GM19395 (cell line): ENCODE measurements around the gene PARVB.
"Not testable (repeated sequence)": the region's sequence is repeated elsewhere in the genome, so short reads cannot be mapped to it uniquely, and the experiment has no call there.

Experiments
- ATAC-seq: cut with Tn5 transposase; IDR thresholded peaks from one replicate; pipeline ENCODE4 v1.9.1; 2021; ENCODE audit warnings: mild to moderate bottlenecking, moderate library complexity; ENCODE audit not compliant: unreplicated experiment

Gene PARVB

DNA sequence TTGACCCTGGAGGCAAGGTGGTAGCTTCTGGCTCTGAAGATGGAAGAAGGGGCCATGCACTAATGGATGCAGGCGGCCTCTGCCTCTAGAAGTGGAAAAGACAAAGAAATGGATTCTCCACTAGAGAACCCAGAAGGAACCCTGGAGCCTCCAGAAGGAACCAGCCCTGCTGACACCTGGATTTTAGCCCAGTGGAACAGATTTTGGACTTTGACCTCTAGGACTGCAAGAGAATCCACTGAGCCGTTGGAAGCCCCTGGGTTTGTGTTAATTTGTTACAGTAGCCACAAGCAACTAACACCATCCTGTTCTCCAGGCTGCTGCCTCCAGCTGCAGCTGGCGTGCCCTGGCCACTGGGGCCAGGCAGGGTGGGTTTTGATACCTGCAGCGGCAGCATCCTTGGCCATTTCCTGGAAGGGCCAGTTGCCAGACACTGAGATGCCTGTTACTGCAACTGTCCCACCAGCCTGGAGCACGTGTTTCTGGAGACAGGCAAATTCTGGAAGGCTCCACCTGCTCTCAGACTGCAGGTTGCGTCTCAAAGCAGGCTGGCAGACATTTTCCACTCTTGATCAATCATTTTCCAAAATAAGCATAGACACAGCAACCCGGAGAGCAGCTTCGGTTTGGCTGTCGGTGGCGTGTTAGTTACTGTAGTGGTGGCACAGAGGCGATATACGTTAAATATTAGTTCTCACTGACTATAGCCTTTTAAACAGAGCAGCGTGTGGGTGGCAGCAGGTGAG, 79.8 kb downstream of the PARVB start:
- no peak for ATAC-seq

DNA sequence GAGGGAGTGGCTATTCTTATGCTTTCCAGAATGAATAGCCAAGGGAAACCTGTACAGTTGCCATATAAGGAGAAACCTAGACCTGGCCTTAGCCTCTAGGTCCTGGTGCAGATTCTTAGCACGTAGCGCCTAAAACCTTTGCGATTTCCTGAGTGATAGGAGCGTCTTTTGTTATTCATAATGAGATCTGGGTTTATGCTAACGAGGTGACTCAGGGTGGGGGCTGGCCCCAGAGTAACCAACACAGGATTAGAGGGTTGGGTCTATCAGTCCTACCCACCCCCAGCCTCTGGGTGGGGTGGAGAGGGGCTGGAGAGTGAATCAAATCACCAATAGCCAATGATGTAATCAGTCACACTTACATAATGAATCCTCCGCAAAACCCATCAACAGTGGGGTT, 83.2 kb downstream of the PARVB start:
- ATAC-seq: no peak

DNA sequence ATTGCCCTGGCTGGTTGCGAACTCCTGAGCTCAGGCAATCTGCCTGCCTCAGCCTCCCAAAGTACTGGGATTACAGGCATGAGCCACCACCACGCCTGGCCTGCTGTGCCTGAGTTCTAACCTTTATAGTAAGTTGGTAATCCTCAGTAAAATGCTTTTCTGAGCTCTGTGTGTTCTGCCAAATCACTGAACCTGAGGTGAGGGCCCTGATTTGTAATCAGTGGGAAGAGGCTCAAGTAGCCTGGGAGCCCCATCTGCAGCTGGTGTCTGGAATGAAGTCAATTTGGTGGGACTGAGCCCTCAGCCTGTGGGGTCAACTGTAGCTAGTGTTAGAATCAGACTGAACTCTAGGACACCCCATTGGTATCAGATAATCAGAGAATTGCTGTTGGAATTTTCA, 84.0 kb downstream of the PARVB start:
- no peak for ATAC-seq

DNA sequence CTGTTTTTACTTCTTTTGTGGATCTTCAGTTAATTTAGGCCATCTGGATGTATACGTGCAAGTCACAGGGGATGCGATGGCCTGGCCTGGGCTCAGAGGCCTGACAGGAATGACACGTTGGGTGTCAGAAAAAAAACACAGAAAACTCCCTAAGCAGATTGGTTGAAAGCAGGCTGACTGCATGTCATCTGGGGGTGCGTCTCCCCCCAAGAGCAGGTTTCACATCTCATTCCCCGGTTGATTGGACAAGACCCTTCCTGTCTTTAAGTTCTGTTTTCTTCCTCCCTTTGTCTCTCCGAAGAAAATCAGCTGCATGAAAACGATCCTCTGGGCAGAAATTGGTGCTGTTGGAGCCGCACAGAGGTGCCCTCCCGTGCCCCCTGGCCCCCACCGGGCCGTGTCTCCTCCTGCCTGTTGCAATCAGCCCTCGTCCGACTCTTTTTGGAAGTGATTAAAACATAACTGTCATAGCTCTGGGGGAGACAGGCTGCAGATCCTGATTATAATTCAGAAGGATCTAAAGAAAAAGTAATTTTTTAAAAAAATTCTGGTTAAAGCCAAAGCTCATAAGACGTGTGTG, 84.8 kb downstream of the PARVB start:
- no peak for ATAC-seq

DNA sequence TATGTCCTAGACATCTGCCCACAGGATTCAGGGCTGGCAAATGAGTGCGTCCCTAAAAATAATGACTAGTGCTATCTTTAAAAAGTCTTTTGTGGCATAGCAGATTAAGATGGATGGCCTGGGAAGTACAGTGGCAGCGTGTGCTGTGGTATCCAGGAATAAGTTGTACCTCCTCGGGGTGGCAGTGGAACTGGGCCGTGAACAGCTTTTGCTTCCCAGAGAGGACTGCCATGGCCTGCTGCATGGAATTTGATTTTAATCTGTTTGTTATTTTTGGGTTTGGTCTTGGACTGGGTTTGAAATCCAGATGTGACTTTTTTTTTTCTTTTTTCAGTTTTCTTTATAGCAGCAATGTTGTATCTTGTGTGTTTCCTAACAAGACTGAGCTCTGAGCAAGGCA, 85.3 kb downstream of the PARVB start:
- ATAC-seq: no peak

DNA sequence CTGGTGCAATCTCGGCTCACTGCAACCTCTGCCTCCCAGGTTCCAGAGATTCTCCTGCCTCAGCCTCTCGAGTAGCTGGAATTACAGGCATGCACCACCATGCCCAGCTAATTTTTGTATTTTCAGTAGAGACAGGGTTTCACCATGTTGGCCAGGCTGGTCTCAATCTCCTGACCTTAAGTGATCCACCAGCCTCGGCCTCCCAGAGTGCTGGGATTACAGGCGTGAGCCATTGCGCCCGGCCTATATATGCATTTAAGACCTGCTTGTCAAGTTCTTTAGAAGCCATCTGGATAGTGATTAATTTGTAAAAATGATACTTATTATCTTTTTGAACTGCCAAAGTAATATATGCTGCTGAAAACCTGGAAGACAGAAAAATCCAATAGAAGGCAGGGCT, 86.6 kb downstream of the PARVB start:
- not testable (repeated sequence) for ATAC-seq

DNA sequence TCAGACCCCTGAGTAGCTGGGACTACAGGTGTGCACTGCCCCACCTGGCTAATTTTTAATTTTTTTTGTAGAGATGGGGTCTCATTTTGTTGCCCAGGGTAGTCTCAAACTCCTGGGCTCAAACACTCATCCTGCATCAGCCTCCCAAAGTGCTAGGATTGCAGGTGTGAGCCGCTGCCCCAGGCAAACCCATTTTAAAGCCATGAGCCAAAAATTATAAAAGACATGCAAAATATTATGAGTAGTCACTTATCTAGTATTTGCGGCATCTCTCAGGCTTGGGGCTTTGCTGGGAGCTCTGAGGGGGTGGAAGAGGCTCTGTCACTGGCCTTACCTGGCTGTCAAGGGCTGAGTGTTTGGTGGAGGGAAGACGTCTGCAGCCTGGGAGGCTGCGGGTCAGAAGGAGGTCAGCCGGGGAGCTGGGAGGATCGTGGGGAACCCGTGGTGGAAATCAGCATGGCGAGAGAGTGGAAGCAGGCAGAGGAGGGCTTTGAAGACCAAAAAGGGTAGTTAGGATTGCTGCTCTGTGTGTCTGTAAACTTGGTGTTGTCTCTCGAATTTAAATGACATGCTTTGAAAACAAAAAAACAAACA, 87.6 kb downstream of the PARVB start:
- no peak for ATAC-seq

DNA sequence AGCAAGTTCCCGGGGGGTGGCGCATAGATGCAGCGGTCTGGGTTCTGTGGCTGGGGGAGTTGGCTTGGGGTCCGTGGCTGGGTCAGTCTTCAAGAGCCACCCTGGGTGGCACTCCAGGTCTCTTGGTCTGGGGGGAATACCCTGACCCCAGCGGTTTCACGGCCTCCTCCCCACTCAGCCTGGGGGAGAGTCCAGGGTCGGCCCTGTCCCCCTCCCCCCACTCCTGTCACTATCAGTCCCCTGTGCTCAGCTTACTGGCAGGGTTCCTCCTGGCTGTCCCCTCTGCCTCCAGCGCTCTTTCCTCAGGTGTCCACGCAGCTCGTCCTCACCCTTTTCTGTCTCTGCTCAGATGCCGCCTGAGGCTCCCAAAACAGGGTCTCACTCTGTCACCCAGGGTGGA, 88.1 kb downstream of the PARVB start:
- no peak for ATAC-seq

DNA sequence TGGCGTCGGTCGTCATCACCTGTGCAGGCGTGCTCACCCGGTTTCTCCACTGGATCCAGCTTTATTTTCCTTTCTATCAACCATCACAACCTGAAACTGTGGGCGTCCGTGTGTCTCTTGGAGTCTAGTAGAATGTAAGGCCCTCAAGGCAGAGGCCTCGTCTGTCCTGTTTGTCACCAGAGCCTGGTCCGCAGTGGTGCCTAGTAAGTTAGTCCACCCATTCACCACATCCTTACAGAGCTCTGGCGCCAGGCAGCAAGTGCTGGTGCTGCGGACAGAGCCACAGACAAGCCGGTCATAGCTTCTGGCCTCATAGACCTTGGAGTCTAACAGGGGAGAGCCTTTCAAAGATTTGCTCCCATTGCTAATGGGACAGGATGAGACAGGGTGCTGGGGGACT, 92.2 kb downstream of the PARVB start:
- ATAC-seq: no peak

DNA sequence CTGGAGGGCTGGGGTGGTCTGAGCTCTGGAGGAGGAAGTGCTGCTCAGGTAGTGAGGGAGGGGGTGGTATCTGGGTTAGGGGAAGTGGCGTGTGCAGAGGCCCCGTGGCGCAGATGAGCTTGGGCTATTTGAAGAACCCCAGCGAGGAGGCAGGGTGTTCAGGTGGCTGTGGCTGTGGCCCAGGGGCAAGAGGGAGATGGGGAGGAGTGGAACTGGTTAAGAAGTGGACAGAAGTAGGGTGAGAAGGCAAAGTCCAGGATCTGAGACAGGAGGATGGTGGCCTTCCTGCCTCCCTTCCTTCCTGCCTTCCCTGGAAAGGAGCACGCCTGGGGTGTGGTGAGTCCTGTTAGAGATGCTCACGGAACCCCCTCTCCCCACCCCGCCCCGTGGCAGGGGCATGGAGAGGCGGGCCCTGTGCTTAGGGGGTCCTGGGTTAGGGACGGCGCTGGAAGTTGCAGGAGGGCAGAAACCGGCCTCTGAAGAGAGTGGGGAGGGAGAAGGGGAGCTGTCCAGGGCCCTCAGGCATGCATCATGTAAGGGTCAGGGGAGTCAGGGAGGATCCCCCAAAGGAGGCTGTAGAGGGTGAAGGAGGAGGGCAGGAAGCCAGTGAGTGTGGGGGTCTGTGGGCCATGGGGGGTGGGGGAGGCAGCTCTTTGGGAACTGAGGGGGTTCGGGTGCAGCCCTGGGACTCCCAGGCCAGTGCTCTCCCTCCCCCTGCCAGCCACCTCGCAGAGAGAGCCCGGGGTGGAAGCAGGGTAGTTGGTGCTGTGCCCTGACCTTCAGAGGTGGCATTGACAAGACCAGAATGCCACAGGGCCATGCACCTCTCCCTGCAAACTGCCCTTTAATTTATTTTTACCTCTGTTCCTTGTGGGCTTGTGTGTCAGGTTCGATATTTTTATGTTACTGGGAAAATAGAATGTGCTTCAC, 92.9 kb downstream of the PARVB start:
- no peak for ATAC-seq

DNA sequence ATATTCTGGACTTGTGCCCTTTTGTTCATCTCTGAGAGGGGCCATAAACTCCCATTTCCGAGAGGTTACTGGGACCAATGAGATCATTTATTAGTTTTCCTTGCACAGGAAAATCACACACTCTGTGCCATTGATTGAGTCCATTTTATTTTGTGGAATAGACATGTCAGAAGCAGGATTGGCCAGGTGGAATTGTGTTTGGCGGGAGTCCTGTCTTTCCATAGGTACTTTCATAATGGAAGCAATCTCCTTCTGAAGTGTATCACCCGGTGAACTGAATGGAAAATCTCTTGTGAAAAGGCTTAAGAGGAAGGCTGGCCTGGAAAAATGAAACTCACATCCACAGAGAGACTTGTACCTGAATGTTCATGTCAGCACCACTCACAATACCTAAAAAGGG, 93.6 kb downstream of the PARVB start:
- ATAC-seq: no peak

DNA sequence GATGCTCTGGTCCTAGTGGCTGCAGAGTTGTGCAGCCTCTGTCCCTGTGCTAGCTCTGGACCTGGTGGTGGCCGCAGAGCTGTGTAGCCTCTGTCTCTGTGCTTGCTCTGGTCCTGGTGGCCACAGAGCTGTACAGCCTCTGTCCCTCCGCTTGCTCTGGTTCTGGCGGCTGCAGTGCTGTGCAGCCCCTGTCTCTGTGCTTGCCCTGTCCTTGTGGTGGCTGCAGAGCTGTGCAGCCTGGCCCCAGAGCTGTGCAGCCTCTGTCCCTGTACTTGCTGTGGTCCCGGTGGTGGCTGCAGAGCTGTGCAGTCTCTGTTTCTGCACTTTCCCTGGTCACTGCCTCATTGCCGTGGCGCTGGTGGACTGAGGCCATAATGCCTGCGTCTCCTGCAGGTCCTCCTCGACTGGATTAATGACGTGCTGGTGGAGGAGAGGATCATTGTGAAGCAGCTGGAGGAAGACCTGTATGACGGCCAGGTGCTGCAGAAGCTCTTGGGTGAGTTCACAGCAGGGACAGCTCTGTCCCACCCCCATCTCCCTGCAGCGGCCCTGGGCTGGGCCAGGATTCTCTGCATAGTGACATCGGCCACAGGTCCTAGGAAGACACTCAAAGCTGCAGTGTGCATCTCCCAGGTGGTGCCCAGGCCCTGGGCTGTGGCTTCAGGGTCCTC, 94.7 kb downstream of the PARVB start:
- ATAC-seq: no peak

DNA sequence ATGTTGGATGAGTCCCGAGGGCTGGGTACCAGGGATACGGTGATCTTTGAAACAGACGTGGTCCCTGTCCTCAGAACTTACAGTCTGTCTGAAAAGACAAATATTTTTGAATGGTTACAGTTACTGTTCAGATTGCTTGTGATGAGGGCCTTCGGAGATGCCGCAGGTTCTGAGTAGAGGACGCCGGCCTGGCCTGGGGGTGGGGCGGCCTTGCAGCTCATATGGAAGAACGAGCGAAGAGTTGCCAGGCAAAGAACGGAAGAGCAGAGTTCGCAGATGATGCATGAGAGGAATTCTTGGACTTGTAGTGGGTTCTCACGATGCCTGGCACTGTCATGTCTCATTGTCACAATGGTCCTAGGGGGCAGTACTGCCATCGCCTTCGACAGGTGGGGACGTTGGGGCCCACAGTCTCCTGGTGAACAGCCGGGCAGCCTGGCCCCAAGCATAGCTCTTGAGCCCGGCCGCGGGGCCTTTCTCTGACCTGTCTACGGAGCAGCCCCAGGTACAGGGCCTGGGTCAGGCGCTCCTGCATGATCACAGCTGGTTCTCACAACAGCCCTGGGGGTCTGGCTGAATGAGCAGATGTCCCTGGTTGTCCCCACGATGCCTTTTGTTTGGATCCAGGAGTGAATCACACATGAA, 95.7 kb downstream of the PARVB start:
- ATAC-seq: no peak

DNA sequence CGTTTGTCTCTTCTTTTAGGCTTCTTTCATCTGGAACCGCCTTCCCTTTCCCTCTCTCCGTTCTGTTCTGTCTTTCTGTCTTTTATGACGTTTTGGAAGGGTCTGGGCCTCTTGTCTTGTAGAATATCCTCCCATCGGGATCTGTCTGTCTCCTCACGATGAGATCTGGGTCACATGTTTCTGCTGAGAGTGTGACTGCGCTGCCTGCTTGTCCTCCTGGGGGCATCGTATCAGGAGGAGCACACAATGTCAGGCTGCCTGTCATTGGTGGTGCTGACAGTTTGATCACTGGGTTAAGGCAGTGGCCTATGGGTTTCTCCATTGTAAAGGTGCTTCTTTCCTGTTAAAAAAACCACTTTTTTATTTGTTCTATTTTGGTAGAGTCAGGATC, 96.2 kb downstream of the PARVB start:
- no peak for ATAC-seq

DNA sequence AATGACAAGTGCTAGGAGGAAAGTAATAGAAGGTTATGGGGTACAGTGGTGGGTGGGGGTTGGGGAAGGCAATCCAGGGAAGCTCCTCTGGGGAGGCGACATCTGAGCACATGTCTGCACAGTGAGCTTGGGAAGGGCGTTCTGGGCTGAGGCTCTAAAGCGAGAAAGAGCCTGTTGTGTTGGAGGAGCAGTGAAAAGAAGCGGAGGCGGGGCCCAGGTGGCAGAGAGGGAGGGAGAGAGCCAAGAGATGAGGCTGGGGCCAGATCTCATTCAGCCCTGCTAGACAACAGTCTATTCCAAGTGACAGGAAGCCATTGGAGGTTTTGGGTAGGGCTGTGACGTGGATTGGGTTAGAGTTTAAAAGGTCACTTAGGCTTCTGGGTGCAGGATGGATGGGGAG, 101.3 kb downstream of the PARVB start:
- ATAC-seq: no peak

DNA sequence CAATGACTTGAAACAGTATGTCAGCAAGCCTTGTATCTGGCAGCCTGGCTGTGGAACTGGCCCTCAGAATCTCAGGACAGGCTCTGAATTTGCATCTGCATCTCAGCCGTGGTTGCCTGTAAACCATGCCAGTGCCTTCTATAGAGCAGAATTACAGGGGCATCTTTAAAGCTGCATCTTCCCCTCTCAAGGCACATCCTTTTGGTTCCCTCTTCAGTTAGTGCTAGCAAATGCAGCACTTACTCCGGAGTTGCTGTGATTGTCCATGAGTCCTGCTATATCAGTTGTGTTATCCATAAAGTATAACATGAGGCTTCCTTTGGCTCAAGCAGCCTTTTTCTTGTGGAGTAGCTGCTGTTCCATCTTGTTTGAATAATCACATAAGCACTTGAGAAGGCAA, 102.7 kb downstream of the PARVB start:
- no peak for ATAC-seq

DNA sequence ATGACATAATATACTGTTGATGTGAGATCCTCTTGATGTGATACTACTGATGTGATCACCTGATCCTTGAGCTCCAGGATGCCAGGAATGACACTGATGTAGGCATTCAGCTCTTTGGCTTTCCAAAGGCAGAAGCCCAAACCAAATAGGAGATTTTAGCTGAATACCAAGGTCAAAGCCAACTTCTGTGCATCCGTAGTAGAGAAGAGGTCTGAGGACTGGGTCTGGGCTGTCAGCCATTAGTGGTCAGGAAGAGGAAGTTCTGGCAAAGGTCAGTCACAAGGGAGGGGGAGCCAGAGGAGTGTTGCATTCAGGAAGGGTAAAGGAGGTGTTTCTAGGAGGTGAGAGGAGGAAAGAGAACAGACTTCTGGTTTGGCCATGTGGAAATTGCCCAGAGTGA, 103.3 kb downstream of the PARVB start:
- ATAC-seq: no peak

DNA sequence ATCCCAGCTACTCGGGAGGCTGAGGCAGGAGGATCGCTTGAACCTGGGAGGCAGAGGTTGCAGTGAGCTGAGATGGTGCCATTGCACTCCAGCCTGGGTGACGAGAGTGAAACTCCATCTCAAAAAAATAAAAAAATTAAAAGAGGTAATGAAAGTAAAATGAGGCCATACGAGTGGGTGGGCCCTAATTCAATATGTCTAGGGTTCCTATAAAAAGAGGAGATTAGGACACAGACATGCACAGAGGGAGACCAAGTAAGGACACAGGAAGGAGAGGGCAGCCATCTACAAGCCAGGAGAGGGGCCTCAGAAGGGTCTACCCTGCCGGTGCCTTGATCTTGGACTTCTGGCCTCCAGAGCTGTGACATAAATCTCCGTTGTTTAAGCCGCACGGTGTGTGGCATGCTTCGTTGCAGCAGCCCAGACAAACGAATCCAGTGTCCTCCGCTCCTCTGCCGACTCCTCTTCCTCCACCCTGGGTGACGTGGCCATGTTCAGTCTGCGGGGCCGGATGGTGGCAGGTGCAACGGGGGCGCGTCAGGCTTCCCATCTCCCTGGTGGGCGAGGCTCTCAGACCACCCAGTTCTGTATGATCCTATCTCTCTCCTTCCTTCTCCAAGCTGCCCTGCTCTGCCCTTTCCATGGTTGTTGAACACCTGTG, 105.0 kb downstream of the PARVB start:
- ATAC-seq: no peak

DNA sequence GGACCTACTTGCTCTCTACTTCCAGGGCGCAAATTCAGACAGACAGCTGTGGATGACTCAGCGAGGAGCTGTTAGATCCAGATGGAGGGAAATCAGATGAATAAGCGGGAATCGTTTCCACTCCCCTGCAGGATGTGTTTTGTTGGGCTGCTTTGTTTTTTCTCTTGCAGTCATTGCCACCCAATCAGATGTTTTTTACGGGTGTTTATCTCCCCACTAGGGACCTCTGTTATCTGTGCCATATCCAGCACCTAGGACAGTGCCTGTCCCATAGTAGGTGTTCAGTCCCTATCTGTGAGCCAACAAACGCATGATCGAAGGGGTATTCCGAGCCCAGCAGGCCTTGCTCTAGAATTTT, 105.5 kb downstream of the PARVB start:
- no peak for ATAC-seq

DNA sequence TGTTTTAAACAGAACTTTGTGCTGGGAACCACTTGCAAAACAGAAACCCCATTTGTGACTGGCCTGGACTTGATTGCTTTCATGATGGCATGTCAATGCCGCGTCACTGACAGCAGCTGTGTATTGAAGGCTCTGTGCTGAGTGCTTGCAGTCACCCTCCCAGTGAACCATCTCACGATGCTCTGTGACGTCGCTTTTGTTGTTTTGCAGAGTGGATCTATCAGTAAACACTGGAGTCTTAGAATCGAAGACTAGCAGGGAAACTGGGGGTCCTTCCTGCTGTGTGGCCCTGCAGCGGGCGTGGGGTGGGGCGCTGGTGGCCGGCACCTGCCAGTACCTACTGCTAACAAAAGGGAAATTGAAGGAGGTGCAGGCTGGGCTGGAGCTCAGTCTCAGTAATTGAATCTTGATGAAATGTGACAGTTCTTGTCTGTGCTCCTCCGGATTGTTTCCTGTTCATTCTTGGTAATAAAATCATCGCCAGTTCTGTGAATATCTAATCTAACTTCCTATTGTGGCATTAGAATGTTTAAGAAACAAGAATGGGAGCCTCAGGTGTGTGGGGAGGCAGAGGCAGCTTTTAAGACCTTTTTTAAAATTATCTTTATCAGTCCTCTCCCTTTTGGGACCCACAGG, 106.1 kb downstream of the PARVB start:
- ATAC-seq: no peak
